Activated T-cell treated with anti-CD3 and anti-CD28 coated beads, Interleukin-2, amount 50 U/mL, for 4 hours (primary cell): Measurements from ENCODE around the gene KMT2C. TPM values are rescaled to one million over a fixed set of nuclear protein-coding genes. Genes with fewer than 3 reads are reported as not detected.
"Not testable (repeated sequence)": the region's sequence is repeated elsewhere in the genome, so short reads cannot be mapped to it uniquely, and the experiment has no call there.

Experiments used
- ATAC-seq, 2 donors: fragments of 200-7000 bp; cut with Tn5 transposase; one replicate each; pipeline ENCODE4 v1.10.0; 2021
- DNase-seq: peaks from one replicate; pipeline ENCODE4 v3.0.0-alpha.2; 2020
- H3K27me3 Mint-ChIP-seq: one replicate; pipeline ENCODE4 v1.8.0; 2021; ENCODE audit warnings: low read depth, mixed read lengths
- H3K36me3 Mint-ChIP-seq: one replicate; pipeline ENCODE4 v1.8.0; 2022; ENCODE audit warnings: mixed read lengths; ENCODE audit not compliant: insufficient read depth
- H3K4me1 Mint-ChIP-seq: one replicate; pipeline ENCODE4 v1.8.0; 2021; ENCODE audit warnings: low read depth, mixed read lengths
- H3K4me3 Mint-ChIP-seq: one replicate; pipeline ENCODE4 v1.8.0; 2021; ENCODE audit warnings: mild to moderate bottlenecking, moderate library complexity, mixed read lengths
- H3K9me3 Mint-ChIP-seq: one replicate; pipeline ENCODE4 v1.8.0; 2021; ENCODE audit warnings: mixed read lengths
- total RNA-seq, 3 donors: library from RNA; stranded (reverse); gene quantifications; one replicate each; pipeline ENCODE4 v1.2.1, GENCODE V29; 2021

Gene KMT2C
- total RNA-seq, 3 donors from 2014 or later = 41.6 to 48.5 (median 41.6) TPM

- not testable (repeated sequence) for H3K36me3 Mint-ChIP-seq, ATAC-seq
Observed at GRCh38 chr7:152432735-152433134, 3.1 kb downstream of the KMT2C start.

GRCh38 chr7:152430854-152431253, 4.9 kb downstream of the KMT2C start:
- Mint-ChIP-seq H3K4me1 (peaks cover 63% of the 10 kb centered on the region), H3K27me3 (no peaks in the 10 kb centered on the region), H3K9me3 (no peaks in the 10 kb centered on the region), H3K36me3 (no peaks in the 10 kb centered on the region), H3K4me3 (no peak overlapping the region)
- DNase-seq (no peak), ATAC-seq (no peak)

More at GRCh38 chr7:152432735-152433134, 3.1 kb downstream of the KMT2C start:
- H3K9me3 Mint-ChIP-seq, DNase-seq, H3K27me3 Mint-ChIP-seq: not testable (repeated sequence)
- Mint-ChIP-seq H3K4me1 (peaks cover 58% of the 10 kb centered on the region), H3K4me3 (peak overlapping the region; percentile 90)

- H3K27me3 Mint-ChIP-seq, DNase-seq, H3K36me3 Mint-ChIP-seq, ATAC-seq, H3K9me3 Mint-ChIP-seq, H3K4me3 Mint-ChIP-seq: not testable (repeated sequence)
- peaks cover 70% of the 10 kb centered on the region for H3K4me1 Mint-ChIP-seq
Observed at GRCh38 chr7:152430118-152430517, 5.7 kb downstream of the KMT2C start.

- ATAC-seq = peak; percentile 87 to 89
- Mint-ChIP-seq H3K4me3 (no peak overlapping the region), H3K9me3 (peaks cover 11% of the 10 kb centered on the region), H3K27me3 (no peaks in the 10 kb centered on the region), H3K4me1 (peaks cover 67% of the 10 kb centered on the region), H3K36me3 (peaks cover 18% of the 10 kb centered on the region)
- DNase-seq = no peak
Observed at GRCh38 chr7:152424348-152425108, 11.3 kb downstream of the KMT2C start.

GRCh38 chr7:152423991-152424347, 11.8 kb downstream of the KMT2C start:
- Mint-ChIP-seq H3K27me3 (no peaks in the 10 kb centered on the region), H3K36me3 (peaks cover 18% of the 10 kb centered on the region), H3K9me3 (peaks cover 11% of the 10 kb centered on the region), H3K4me3 (no peak overlapping the region), H3K4me1 (peaks cover 67% of the 10 kb centered on the region)
- ATAC-seq (no peak), DNase-seq (no peak)

- Mint-ChIP-seq H3K36me3 (peaks cover 18% of the 10 kb centered on the region), H3K4me1 (peaks cover 61% of the 10 kb centered on the region), H3K9me3 (peaks cover 11% of the 10 kb centered on the region)
- not testable (repeated sequence) for H3K4me3 Mint-ChIP-seq, ATAC-seq, DNase-seq, H3K27me3 Mint-ChIP-seq
Observed at GRCh38 chr7:152423171-152423570, 12.6 kb downstream of the KMT2C start.

- not testable (repeated sequence) for ATAC-seq, H3K4me3 Mint-ChIP-seq, H3K27me3 Mint-ChIP-seq, DNase-seq
- Mint-ChIP-seq H3K4me1 (peaks cover 51% of the 10 kb centered on the region), H3K36me3 (peaks cover 18% of the 10 kb centered on the region), H3K9me3 (peaks cover 11% of the 10 kb centered on the region)
Observed at GRCh38 chr7:152420950-152421349, 14.9 kb downstream of the KMT2C start.

GRCh38 chr7:152419473-152420429, 16.1 kb downstream of the KMT2C start:
- peaks cover 11% of the 10 kb centered on the region for H3K9me3 Mint-ChIP-seq
- H3K4me1 Mint-ChIP-seq = peaks cover 43% of the 10 kb centered on the region
- no peaks in the 10 kb centered on the region for H3K27me3 Mint-ChIP-seq
- DNase-seq (no peak), ATAC-seq (peak; percentile 62 to 64)
- H3K36me3 Mint-ChIP-seq = peaks cover 18% of the 10 kb centered on the region
- H3K4me3 Mint-ChIP-seq = peak overlapping the region; percentile 7

- H3K4me3 Mint-ChIP-seq = no peak overlapping the region
- no peak for DNase-seq
- H3K9me3 Mint-ChIP-seq = no peaks in the 10 kb centered on the region
- H3K4me1 Mint-ChIP-seq = peaks cover 38% of the 10 kb centered on the region
- H3K36me3 Mint-ChIP-seq = peaks cover 3% of the 10 kb centered on the region
- no peak for ATAC-seq
- H3K27me3 Mint-ChIP-seq = no peaks in the 10 kb centered on the region
Observed at GRCh38 chr7:152414779-152415178, 21.0 kb downstream of the KMT2C start.

- H3K4me3 Mint-ChIP-seq = no peak overlapping the region
- DNase-seq = no peak
- ATAC-seq = no peak
- H3K9me3 Mint-ChIP-seq = peaks cover 9% of the 10 kb centered on the region
- no peaks in the 10 kb centered on the region for H3K36me3 Mint-ChIP-seq
- peaks cover 26% of the 10 kb centered on the region for H3K4me1 Mint-ChIP-seq
- no peaks in the 10 kb centered on the region for H3K27me3 Mint-ChIP-seq
Observed at GRCh38 chr7:152411389-152411788, 24.4 kb downstream of the KMT2C start.

GRCh38 chr7:152406491-152406890, 29.3 kb downstream of the KMT2C start:
- Mint-ChIP-seq H3K4me3 (no peak overlapping the region), H3K4me1 (peaks cover 9% of the 10 kb centered on the region), H3K36me3 (no peaks in the 10 kb centered on the region), H3K27me3 (no peaks in the 10 kb centered on the region), H3K9me3 (peaks cover 24% of the 10 kb centered on the region)
- ATAC-seq (peak in 1 of 2 donors; percentile 20), DNase-seq (no peak)

- DNase-seq, H3K36me3 Mint-ChIP-seq, H3K27me3 Mint-ChIP-seq, H3K4me3 Mint-ChIP-seq, H3K4me1 Mint-ChIP-seq: not testable (repeated sequence)
- peaks cover 24% of the 10 kb centered on the region for H3K9me3 Mint-ChIP-seq
- ATAC-seq = peak in 1 of 2 donors; percentile 11
Observed at GRCh38 chr7:152406030-152406429, 29.8 kb downstream of the KMT2C start.

GRCh38 chr7:152403726-152404125, 32.1 kb downstream of the KMT2C start:
- H3K4me1 Mint-ChIP-seq = peaks cover 12% of the 10 kb centered on the region
- H3K9me3 Mint-ChIP-seq = peaks cover 24% of the 10 kb centered on the region
- peaks cover 2% of the 10 kb centered on the region for H3K36me3 Mint-ChIP-seq
- ATAC-seq (peak in 1 of 2 donors; percentile 9), DNase-seq (no peak)
- no peaks in the 10 kb centered on the region for H3K27me3 Mint-ChIP-seq
- no peak overlapping the region for H3K4me3 Mint-ChIP-seq

- no peaks in the 10 kb centered on the region for H3K27me3 Mint-ChIP-seq
- H3K36me3 Mint-ChIP-seq = peaks cover 2% of the 10 kb centered on the region
- H3K9me3 Mint-ChIP-seq = peaks cover 24% of the 10 kb centered on the region
- ATAC-seq = no peak
- H3K4me3 Mint-ChIP-seq = no peak overlapping the region
- peaks cover 22% of the 10 kb centered on the region for H3K4me1 Mint-ChIP-seq
- no peak for DNase-seq
Observed at GRCh38 chr7:152402384-152403250, 33.2 kb downstream of the KMT2C start.
